ENCODE data around the gene PLPP6.

GRCh38 chr9:4657426-4658159 is 4.5 kb upstream of the PLPP6 start:
- TF ChIP-seq ZMYM2 (CRISPR knock-in tag; IDR thresholded peaks at IDR 0.05) (no peak), ZNF562 (CRISPR knock-in tag; IDR thresholded peaks at IDR 0.05; ENCODE audit: borderline replicate concordance) (no peak)

Data from HepG2 (cell line).